Mucosa of descending colon (tissue), 3 donors: ENCODE results near the gene PRKCB. TPM values are rescaled to one million over a fixed set of nuclear protein-coding genes. Genes with fewer than 3 reads are reported as not detected.
A peak's percentile ranks its signal among the peaks of the same experiment; 100 is the strongest.

Source experiments
- ATAC-seq: fragments of 200-7000 bp; cut with Tn5 transposase; one replicate; pipeline ENCODE4 v1.9.1; 2020; ENCODE audit warnings: mild to moderate bottlenecking, moderate library complexity
- DNase-seq, 3 donors: peaks; one replicate each; pipeline ENCODE4 v3.0.0-alpha.2; 2020
- H3K36me3 ChIP-seq: fragments of 200-600 bp; one replicate; pipeline ENCODE4 v1.8.0; 2021; ENCODE audit warnings: low read depth, mild to moderate bottlenecking
- H3K4me1 ChIP-seq: fragments of 200-600 bp; one replicate; pipeline ENCODE4 v1.8.0; 2021; ENCODE audit warnings: low read depth, mild to moderate bottlenecking
- H3K4me3 ChIP-seq: fragments of 200-600 bp; one replicate; pipeline ENCODE4 v1.8.0; 2021; ENCODE audit warnings: mild to moderate bottlenecking
- H3K9me3 ChIP-seq: fragments of 200-600 bp; one replicate; pipeline ENCODE4 v1.8.0; 2021; ENCODE audit warnings: mild to moderate bottlenecking
- intact Hi-C, 2 donors: fragments of 100-400 bp; cut with DNase I in 1 of 2; cut with micrococcal nuclease in 1 of 2; formaldehyde crosslinking; loops; one replicate each; pipeline versions ENCODE4 v1.11.0 to v1.11.1; 2022; cut with DNase I, micrococcal nuclease
- total RNA-seq, 3 donors: library from RNA; stranded (reverse); fragmentation: NEBNext Ultra II Directional in 2 of 3; extraction: Animal tissue kit (Norgen Biotek cat#: 25700) in 2 of 3; gene quantifications; one replicate each; pipeline versions ENCODE4 v1.2.1 to v1.2.4, GENCODE V29; 2021 to 2023
- TF ChIP-seq, protein P1 (sequence below): fragments of 200-600 bp; IDR thresholded peaks from one replicate; pipeline ENCODE4 v1.8.0; 2022; ENCODE audit warnings: antibody characterized with exemption, mild to moderate bottlenecking
- donor health status: DM: no; HTN: no; CAD: no; lungs with moderate emphysema.
- donor health status: DM: no; HTN: no; CAD: no.
- donor health status: DM: no; HTN: yes; CAD: no.

Gene PRKCB
- total RNA-seq, 3 donors from 2014 or later: 7.4 to 29.0 (median 8.2) TPM

DNA sequence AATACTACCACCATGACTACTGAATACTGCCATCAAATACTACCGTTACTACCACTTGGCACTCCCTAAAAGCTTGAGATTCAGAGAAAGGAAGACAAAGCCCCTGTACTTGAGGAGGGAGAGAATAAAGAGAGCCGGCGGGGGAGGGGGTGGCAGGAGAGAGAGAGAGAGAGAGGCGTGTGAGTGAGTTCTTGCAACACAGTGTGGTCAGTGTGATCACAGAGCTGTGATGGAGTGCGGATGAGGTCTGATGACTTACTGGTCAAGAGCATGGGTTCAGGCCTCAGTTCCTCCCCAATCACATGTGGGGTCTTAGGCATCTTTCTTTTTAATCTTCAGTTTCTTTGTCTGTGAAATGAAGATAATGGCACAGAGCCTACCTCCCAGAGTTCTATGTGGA is 19.2 kb downstream of the PRKCB start:
- DNase-seq (no peak), ATAC-seq (peak; percentile 32)
- H3K4me1 ChIP-seq: no peaks in the 10 kb centered on the region
- intact Hi-C loops: no loop called here
- no peaks in the 10 kb centered on the region for H3K9me3 ChIP-seq
- H3K4me3 ChIP-seq: no peak overlapping the region
- no peaks in the 10 kb centered on the region for H3K36me3 ChIP-seq
- TF ChIP-seq, protein P1, sequence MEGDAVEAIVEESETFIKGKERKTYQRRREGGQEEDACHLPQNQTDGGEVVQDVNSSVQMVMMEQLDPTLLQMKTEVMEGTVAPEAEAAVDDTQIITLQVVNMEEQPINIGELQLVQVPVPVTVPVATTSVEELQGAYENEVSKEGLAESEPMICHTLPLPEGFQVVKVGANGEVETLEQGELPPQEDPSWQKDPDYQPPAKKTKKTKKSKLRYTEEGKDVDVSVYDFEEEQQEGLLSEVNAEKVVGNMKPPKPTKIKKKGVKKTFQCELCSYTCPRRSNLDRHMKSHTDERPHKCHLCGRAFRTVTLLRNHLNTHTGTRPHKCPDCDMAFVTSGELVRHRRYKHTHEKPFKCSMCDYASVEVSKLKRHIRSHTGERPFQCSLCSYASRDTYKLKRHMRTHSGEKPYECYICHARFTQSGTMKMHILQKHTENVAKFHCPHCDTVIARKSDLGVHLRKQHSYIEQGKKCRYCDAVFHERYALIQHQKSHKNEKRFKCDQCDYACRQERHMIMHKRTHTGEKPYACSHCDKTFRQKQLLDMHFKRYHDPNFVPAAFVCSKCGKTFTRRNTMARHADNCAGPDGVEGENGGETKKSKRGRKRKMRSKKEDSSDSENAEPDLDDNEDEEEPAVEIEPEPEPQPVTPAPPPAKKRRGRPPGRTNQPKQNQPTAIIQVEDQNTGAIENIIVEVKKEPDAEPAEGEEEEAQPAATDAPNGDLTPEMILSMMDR: no peak

DNA sequence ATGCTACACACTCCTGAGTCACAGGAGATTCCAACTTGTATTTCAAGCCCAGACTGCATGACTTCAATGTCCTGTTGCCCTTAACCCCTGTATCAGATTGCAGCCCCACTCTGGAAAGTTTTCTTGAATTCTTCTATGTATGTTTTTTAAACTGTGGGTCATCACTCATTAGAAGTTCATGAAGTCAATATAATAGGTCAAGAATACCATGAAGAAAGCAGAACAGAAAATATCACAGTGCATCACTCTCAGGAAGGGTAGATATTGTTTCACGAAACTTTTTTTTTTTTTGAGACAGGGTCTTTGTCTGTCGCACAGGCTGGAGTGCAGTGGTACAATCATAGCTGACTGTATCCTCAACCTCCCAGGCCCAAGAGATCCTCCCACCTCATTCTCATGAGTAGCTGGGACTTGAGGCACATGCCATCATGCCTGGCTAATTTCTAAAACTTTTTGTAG is 20.5 kb downstream of the PRKCB start:
- Histone ChIP-seq H3K4me1 (no peaks in the 10 kb centered on the region), H3K36me3 (no peaks in the 10 kb centered on the region), H3K9me3 (no peaks in the 10 kb centered on the region), H3K4me3 (no peak overlapping the region)
- TF ChIP-seq, protein P1: no peak
- no peak for DNase-seq
- no peak for ATAC-seq
- intact Hi-C loops: no loop called here

DNA sequence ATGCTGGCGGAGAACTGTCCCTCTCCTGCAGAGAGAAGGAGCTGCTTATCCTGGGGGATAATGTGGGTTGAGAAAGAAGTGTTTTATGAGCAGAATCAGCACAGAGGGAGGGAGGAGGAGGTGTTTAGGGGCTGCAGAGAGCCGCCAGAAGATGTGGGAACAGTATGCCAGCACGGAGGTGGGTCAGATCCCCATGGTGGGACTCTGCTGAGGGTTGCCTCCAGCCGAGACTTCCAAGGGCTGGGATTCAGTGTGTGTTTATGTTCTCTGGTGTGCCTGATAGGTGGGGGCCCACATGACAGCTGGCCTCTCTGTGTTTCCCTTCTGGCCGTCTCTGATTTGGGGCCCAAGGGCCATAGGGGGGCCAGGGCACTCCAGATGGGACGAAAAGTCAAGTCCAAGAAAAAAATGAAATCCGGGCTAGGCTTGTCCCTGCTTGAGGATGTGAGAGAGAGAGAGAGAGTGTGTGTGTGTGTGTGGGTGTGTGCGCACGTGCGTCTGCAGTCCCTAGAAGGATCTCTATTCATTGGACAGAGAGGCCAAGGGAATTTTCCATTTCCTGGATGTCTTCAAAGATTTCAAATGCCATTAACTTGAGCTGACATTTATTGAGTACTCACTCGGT is 21.6 kb downstream of the PRKCB start:
- DNase-seq (no peak), ATAC-seq (no peak)
- TF ChIP-seq, protein P1: no peak
- intact Hi-C loops: no loop called here
- H3K4me3 ChIP-seq: no peak overlapping the region
- no peaks in the 10 kb centered on the region for H3K4me1 ChIP-seq
- no peaks in the 10 kb centered on the region for H3K9me3 ChIP-seq
- H3K36me3 ChIP-seq: no peaks in the 10 kb centered on the region

DNA sequence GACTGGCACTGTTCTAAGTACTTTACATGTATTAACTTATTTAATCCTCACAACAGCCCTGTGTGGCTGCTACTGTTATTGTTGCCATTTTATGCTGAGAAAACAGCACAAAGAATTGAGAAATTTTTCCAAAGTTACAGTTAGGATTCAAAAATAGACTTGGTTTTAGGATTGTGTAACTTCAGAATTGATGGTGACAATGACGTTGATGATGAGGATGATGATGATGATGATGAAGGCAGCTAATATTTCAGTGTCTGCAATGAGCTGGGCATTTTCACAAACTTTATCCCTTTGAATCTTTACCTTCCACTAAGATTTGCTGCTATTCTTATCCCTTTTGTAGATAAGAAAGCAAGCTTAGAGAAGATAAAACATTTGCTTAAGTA is 22.1 kb downstream of the PRKCB start:
- no peak for ATAC-seq
- Histone ChIP-seq H3K36me3 (no peaks in the 10 kb centered on the region), H3K4me3 (no peak overlapping the region), H3K9me3 (no peaks in the 10 kb centered on the region), H3K4me1 (no peaks in the 10 kb centered on the region)
- intact Hi-C loops: no loop called here
- TF ChIP-seq, protein P1: no peak
- no peak for DNase-seq

DNA sequence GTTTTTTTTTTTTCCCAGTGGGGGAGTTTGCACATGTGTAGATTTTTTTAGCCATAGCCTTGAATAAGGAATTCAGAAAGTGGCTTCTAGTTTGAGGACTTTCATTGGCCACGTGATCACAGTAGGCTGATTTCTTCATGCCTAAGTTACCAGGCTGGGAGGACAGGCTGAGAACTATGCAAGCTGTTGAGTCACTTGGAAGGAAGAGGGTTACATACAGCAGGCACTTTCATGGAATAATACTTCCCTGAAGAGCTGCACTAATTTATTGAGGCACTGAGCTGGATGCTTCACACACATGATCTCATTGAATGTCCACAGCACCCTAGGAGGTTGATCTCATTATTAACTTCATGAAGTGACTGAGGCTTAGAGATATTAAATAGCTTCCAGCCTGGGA is 22.8 kb downstream of the PRKCB start:
- intact Hi-C loops: no loop called here
- Histone ChIP-seq H3K9me3 (no peaks in the 10 kb centered on the region), H3K4me3 (no peak overlapping the region), H3K4me1 (peaks cover under 1% of the 10 kb centered on the region), H3K36me3 (no peaks in the 10 kb centered on the region)
- peak; percentile 22 for ATAC-seq
- no peak for DNase-seq
- TF ChIP-seq, protein P1: no peak
